GM21447 (cell line): ENCODE measurements around the gene IKBIP.
"Not testable (repeated sequence)": the region's sequence is repeated elsewhere in the genome, so short reads cannot be mapped to it uniquely, and the experiment has no call there.

Experiments
- ATAC-seq: cut with Tn5 transposase; IDR thresholded peaks from one replicate; pipeline ENCODE4 v1.9.1; 2021; ENCODE audit not compliant: unreplicated experiment

Gene IKBIP

GRCh38 chr12:98578821-98579220 lies 65.8 kb downstream of the IKBIP start:
- ATAC-seq: no peak

GRCh38 chr12:98578392-98578791 lies 66.2 kb downstream of the IKBIP start:
- ATAC-seq: no peak

- not testable (repeated sequence) for ATAC-seq
These were observed 67.8 kb downstream of the IKBIP start for GRCh38 chr12:98576795-98577194.

GRCh38 chr12:98575013-98575412 lies 69.6 kb downstream of the IKBIP start:
- ATAC-seq: no peak
